Hepatocyte (in vitro differentiated cells): ENCODE results near the gene PPAT. TPM values are rescaled to one million over a fixed set of nuclear protein-coding genes. Genes with fewer than 3 reads are reported as not detected.
A peak's percentile ranks its signal among the peaks of the same experiment; 100 is the strongest.

Experiments
- DNase-seq: peaks from one replicate; pipeline ENCODE4 v3.0.0-alpha.2; 2016; ENCODE audit warnings: low spot score
- H2AFZ ChIP-seq: fragments of 200-600 bp; sonication (generic); 2 replicates; pipeline ENCODE4 v1.6.0; 2016; ENCODE audit warnings: antibody characterized with exemption, mild to moderate bottlenecking
- H3K27ac ChIP-seq: fragments of 200-600 bp; sonication (generic); 2 replicates; pipeline ENCODE4 v1.5.1; 2016; ENCODE audit warnings: mild to moderate bottlenecking
- H3K27me3 ChIP-seq: fragments of 200-600 bp; sonication (generic); 2 replicates; pipeline ENCODE4 v1.6.1; 2016
- H3K36me3 ChIP-seq: fragments of 200-600 bp; sonication (generic); replicated peaks from 2 replicates; pipeline ENCODE4 v1.5.1; 2016; ENCODE audit warnings: low read depth; ENCODE audit not compliant: insufficient read depth
- H3K4me1 ChIP-seq: fragments of 200-600 bp; sonication (generic); 2 replicates; pipeline ENCODE4 v1.5.1; 2016; ENCODE audit warnings: mild to moderate bottlenecking, moderate library complexity; ENCODE audit not compliant: insufficient read depth
- H3K4me2 ChIP-seq: fragments of 200-600 bp; sonication (generic); 2 replicates; pipeline ENCODE4 v1.6.0; 2016
- H3K4me3 ChIP-seq: fragments of 200-600 bp; sonication (generic); 2 replicates; pipeline ENCODE4 v1.5.1; 2016; ENCODE audit warnings: mild to moderate bottlenecking
- H3K79me2 ChIP-seq: fragments of 200-600 bp; sonication (generic); 2 replicates; pipeline ENCODE4 v1.6.0; 2017; ENCODE audit warnings: mild to moderate bottlenecking
- H3K9me2 ChIP-seq: fragments of 200-600 bp; sonication (generic); replicated peaks from 2 replicates; pipeline ENCODE4 v1.6.0; 2017; ENCODE audit warnings: mild to moderate bottlenecking; ENCODE audit not compliant: insufficient read depth
- H3K9me3 ChIP-seq: fragments of 200-600 bp; sonication (generic); 2 replicates; pipeline ENCODE4 v1.5.1; 2016; ENCODE audit warnings: low read depth, mild to moderate bottlenecking
- H4K20me1 ChIP-seq: fragments of 200-600 bp; sonication (generic); 2 replicates; pipeline ENCODE4 v1.6.0; 2016; ENCODE audit warnings: mild to moderate bottlenecking; ENCODE audit not compliant: insufficient read depth, poor library complexity, severe bottlenecking
- CTCF ChIP-seq: fragments of 200-600 bp; sonication (generic); IDR thresholded peaks from 2 replicates; pipeline ENCODE4 v1.5.1; 2016; ENCODE audit warnings: antibody characterized with exemption, mild to moderate bottlenecking; ENCODE audit not compliant: poor library complexity
- EZH2 ChIP-seq: fragments of 200-600 bp; sonication (generic); IDR thresholded peaks from 2 replicates; pipeline ENCODE4 v1.6.1; 2016; ENCODE audit warnings: antibody characterized with exemption, mild to moderate bottlenecking, borderline replicate concordance
- EZH2phosphoT487 ChIP-seq: fragments of 200-600 bp; sonication (generic); IDR thresholded peaks from one replicate; pipeline ENCODE4 v1.6.1; 2018; ENCODE audit warnings: antibody characterized with exemption, mild to moderate bottlenecking, low read depth, moderate library complexity; ENCODE audit not compliant: unreplicated experiment, severe bottlenecking
- WGBS: methylation state at CpG from one replicate; pipeline ENCODE4 v1.1.6; 2016; ENCODE audit warnings: low lambda C conversion rate; ENCODE audit errors: missing lambda C conversion rate; 5-methylcytosine and 5-hydroxymethylcytosine counted together
- polyA plus RNA-seq: library from polyadenylated mRNA; unstranded; fragments of >200 nt; fragmentation: Nextera tagmentation; extraction: Ambion mirVana; gene quantifications from 2 replicates; pipeline ENCODE4 v1.2.1, GENCODE V29; 2016
- total RNA-seq: library from RNA; depleted of rRNA; stranded (reverse); fragments of >200 nt; gene quantifications from 2 replicates; pipeline ENCODE4 v1.2.3, GENCODE V29; 2014

The PPAT gene
- total and polyA plus RNA-seq, 2 experiments from 2014 or later = 8.0 to 21.0 TPM

GRCh38 chr4:56416349-56416748 lies 19.1 kb downstream of the PPAT start:
- peaks cover 65% of the 10 kb centered on the region for H3K79me2 ChIP-seq
- H3K4me3 ChIP-seq = no peak overlapping the region
- H3K4me1 ChIP-seq = no peaks in the 10 kb centered on the region
- no peaks in the 10 kb centered on the region for H3K9me3 ChIP-seq
- no peaks in the 10 kb centered on the region for H3K9me2 ChIP-seq
- TF ChIP-seq CTCF = no peak
- TF ChIP-seq EZH2 = no peak
- TF ChIP-seq EZH2phosphoT487 = no peak
- no peaks in the 10 kb centered on the region for H3K27me3 ChIP-seq
- no peaks in the 10 kb centered on the region for H3K36me3 ChIP-seq
- WGBS = 90% methylated on average over 3 of the region's 3 CpGs
- H3K27ac ChIP-seq = no peak overlapping the region
- H3K4me2 ChIP-seq = no peak overlapping the region
- H4K20me1 ChIP-seq = no peaks in the 10 kb centered on the region
- no peak overlapping the region for H2AFZ ChIP-seq
- DNase-seq = no peak

GRCh38 chr4:56414135-56414670 lies 21.2 kb downstream of the PPAT start:
- Histone ChIP-seq H3K27ac (no peak overlapping the region), H3K4me3 (no peak overlapping the region), H3K4me1 (no peaks in the 10 kb centered on the region), H3K27me3 (no peaks in the 10 kb centered on the region), H3K9me3 (no peaks in the 10 kb centered on the region), H3K79me2 (peaks cover 46% of the 10 kb centered on the region), H3K9me2 (no peaks in the 10 kb centered on the region), H2AFZ (no peak overlapping the region), H4K20me1 (no peaks in the 10 kb centered on the region), H3K4me2 (no peak overlapping the region), H3K36me3 (no peaks in the 10 kb centered on the region)
- TF ChIP-seq EZH2 (no peak), EZH2phosphoT487 (no peak), CTCF (no peak)
- no peak for DNase-seq
- 92% methylated on average over 4 of the region's 4 CpGs for WGBS

DNA sequence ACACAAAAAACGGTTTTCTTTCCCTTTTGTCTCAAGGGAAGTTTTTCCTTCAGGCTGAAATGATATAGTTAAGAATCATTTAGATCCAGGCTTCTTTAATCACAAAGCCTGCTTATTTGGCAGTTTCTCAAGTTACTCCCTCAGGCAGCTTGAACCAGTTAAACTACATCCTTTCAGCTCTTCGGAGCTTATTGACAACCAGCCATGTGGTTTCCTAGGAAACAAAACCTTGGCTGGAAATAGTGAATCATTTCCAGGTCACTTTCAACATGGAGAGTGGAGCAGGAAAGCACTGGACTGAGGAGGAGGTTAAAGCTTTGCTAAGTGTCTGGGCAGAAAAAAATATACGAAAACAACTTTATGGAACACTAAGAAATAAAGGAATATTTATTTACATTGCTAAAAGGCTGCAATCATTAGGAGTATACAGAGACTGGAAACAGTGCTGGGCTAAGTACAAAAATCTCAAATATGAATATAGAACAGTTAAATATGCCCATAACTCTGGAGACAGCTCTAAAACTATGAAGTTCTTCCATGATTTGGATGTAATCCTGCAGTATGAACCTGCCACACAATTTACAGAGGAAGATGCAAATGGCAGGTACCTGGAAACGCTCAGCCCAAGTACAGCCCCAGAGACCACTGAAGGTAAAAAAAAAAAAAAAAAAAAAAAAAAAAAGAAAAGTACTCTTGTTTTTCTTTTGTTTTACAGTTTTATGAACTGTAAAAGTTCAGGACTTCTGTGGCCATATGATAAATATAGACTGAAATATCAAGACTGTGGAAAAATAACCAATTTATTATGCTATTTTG lies 25.0 kb downstream of the PPAT start:
- WGBS = 22% methylated on average over 4 of the region's 4 CpGs
- no peaks in the 10 kb centered on the region for H3K9me3 ChIP-seq
- no peaks in the 10 kb centered on the region for H3K27me3 ChIP-seq
- no peak overlapping the region for H3K4me3 ChIP-seq
- no peaks in the 10 kb centered on the region for H4K20me1 ChIP-seq
- no peaks in the 10 kb centered on the region for H3K36me3 ChIP-seq
- TF ChIP-seq EZH2phosphoT487 (no peak), EZH2 (no peak), CTCF (no peak)
- no peaks in the 10 kb centered on the region for H3K9me2 ChIP-seq
- DNase-seq = peak; percentile 92
- H3K4me2 ChIP-seq = peak overlapping the region; percentile 67
- H3K27ac ChIP-seq = peak overlapping the region; percentile 80
- peaks cover 32% of the 10 kb centered on the region for H3K79me2 ChIP-seq
- H3K4me1 ChIP-seq = no peaks in the 10 kb centered on the region
- no peak overlapping the region for H2AFZ ChIP-seq
